Fibroblast of pulmonary artery (primary cell): Measurements from ENCODE around the gene LRRK1.

Experiments
- DNase-seq: peaks from one replicate; pipeline ENCODE4 v3.0.0-alpha.2; 2010; ENCODE audit warnings: low read depth
- H3K4me3 ChIP-seq: replicated peaks from 2 replicates; pipeline ENCODE4 v1.5.1; 2011; ENCODE audit warnings: low read depth, mild to moderate bottlenecking, control low read depth, low read length, moderate library complexity
- CTCF ChIP-seq: IDR thresholded peaks from 2 replicates; pipeline ENCODE4 v1.5.1; 2011; ENCODE audit warnings: mild to moderate bottlenecking, control low read depth, low read length, inconsistent platforms; ENCODE audit errors: missing control alignments

LRRK1 gene

GRCh38 chr15:100885811-100886210, 33.3 kb upstream of the LRRK1 start:
- no peak for DNase-seq
- TF ChIP-seq CTCF: no peak
- no peak overlapping the region for H3K4me3 ChIP-seq

GRCh38 chr15:100887211-100887913, 31.8 kb upstream of the LRRK1 start:
- DNase-seq: no peak
- no peak overlapping the region for H3K4me3 ChIP-seq
- no peak for TF ChIP-seq CTCF

DNA sequence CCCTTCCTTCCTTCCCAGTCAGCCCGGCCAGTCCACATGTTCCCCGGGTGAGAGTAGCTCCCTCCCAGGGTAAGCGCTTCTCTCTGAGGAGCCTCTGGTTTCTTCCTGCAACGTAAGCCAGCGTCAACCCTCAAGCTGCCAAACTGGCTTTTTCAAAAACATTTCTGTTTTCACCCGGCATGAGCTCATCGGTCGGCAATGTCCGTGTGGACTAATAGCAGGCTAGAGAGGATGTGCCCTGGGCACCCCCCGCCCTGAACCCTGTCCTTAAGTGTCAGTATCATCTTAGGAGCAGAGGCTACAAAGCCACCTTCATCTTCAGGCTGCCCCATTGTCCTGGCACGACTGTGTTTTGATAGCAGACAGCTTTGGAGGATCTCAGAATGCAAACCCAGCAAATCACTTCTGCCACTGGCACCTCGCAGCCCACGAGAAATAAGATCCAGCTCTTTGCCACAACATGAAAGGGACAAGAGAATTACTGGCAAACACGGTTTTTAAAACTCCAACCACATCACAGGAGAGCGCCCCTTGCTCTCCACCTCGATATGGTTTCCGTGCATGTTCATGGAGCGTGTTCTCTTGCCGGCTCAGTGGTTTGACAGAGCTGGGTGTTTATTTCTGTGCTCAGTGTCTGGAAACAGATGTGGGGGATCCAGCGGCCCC, 29.6 kb upstream of the LRRK1 start:
- no peak overlapping the region for H3K4me3 ChIP-seq
- DNase-seq: peak; percentile 87

GRCh38 chr15:100890051-100890720, 29.0 kb upstream of the LRRK1 start:
- DNase-seq: no peak
- H3K4me3 ChIP-seq: no peak overlapping the region
- no peak for TF ChIP-seq CTCF

More for the DNA sequence above, 29.6 kb upstream of the LRRK1 start:
- TF ChIP-seq CTCF: no peak

- TF ChIP-seq CTCF: no peak
- DNase-seq: no peak
- H3K4me3 ChIP-seq: no peak overlapping the region
These were observed 28.3 kb upstream of the LRRK1 start for GRCh38 chr15:100890850-100891249.

GRCh38 chr15:100891307-100892012, 27.7 kb upstream of the LRRK1 start:
- TF ChIP-seq CTCF: no peak
- no peak overlapping the region for H3K4me3 ChIP-seq
- no peak for DNase-seq
